Activated CD8-positive, alpha-beta memory T cell treated with anti-CD3 and anti-CD28 coated beads, Interleukin-2, amount 50 U/mL, for 1 hour (primary cell): ENCODE data around the gene SP140L.
"Not testable (repeated sequence)": the region's sequence is repeated elsewhere in the genome, so short reads cannot be mapped to it uniquely, and the experiment has no call there.

Experiments used
- DNase-seq: peaks from one replicate; pipeline ENCODE4 v3.0.0-alpha.2; 2020; ENCODE audit errors: extremely low read depth

The SP140L gene

GRCh38 chr2:230326453-230327417, at the start of gene SP140L:
TSS of gene SP140L (plus strand) at chr2:230327193. CDS start at chr2:230327270, 77 bp downstream.
- peak; percentile 58 for DNase-seq

- DNase-seq = no peak
Observed at GRCh38 chr2:230282936-230283335, 44.1 kb upstream of the SP140L start.

GRCh38 chr2:230286048-230286447, 40.9 kb upstream of the SP140L start:
- DNase-seq = no peak

GRCh38 chr2:230289311-230289710, 37.7 kb upstream of the SP140L start:
- DNase-seq = not testable (repeated sequence)

- no peak for DNase-seq
Observed at GRCh38 chr2:230295192-230295591, 31.8 kb upstream of the SP140L start.

- no peak for DNase-seq
Observed at GRCh38 chr2:230296917-230297316, 30.1 kb upstream of the SP140L start.

GRCh38 chr2:230299618-230300017, 27.4 kb upstream of the SP140L start:
- DNase-seq = no peak

- DNase-seq = no peak
Observed at GRCh38 chr2:230305416-230306275, 21.3 kb upstream of the SP140L start.

GRCh38 chr2:230306474-230306873, 20.5 kb upstream of the SP140L start:
- DNase-seq = no peak

GRCh38 chr2:230307485-230307884, 19.5 kb upstream of the SP140L start:
- no peak for DNase-seq

GRCh38 chr2:230308402-230309000, 18.5 kb upstream of the SP140L start:
- DNase-seq = no peak

- not testable (repeated sequence) for DNase-seq
Observed at GRCh38 chr2:230310792-230311191, 16.2 kb upstream of the SP140L start.

GRCh38 chr2:230311634-230312033, 15.4 kb upstream of the SP140L start:
- not testable (repeated sequence) for DNase-seq

- DNase-seq = no peak
Observed at GRCh38 chr2:230312638-230313037, 14.4 kb upstream of the SP140L start.

- DNase-seq = no peak
Observed at GRCh38 chr2:230317366-230317765, 9.6 kb upstream of the SP140L start.

- DNase-seq = no peak
Observed at GRCh38 chr2:230318190-230319121, 8.5 kb upstream of the SP140L start.

GRCh38 chr2:230319211-230319862, 7.7 kb upstream of the SP140L start:
- peak; percentile 56 for DNase-seq

- DNase-seq = no peak
Observed at GRCh38 chr2:230321031-230321430, 6.0 kb upstream of the SP140L start.

- no peak for DNase-seq
Observed at GRCh38 chr2:230322561-230323384, 4.2 kb upstream of the SP140L start.
